ENCODE results near the gene ARL17A.
"Not testable (repeated sequence)": the region's sequence is repeated elsewhere in the genome, so short reads cannot be mapped to it uniquely, and the experiment has no call there.

DNA sequence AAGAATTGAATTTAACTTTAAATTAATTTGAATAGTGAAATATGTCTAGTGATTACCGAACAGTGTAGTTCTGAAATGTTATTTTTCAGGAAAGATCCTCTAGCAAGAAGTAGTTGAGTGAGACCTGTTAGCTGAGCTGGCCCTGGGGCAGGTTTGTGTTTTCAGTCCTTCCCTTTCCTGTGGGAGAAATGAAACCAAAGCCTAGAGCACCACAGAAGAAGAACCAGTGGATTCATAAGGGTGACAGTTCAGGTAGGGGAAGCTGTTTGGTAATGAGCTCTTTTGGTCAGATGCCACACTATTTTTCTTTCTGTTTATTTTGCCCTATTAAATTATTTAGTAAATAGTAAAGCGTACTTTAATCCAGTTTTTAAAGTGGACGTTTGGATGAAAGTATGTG is 37.6 kb upstream of the ARL17A start:
- TF ChIP-seq, protein P1, sequence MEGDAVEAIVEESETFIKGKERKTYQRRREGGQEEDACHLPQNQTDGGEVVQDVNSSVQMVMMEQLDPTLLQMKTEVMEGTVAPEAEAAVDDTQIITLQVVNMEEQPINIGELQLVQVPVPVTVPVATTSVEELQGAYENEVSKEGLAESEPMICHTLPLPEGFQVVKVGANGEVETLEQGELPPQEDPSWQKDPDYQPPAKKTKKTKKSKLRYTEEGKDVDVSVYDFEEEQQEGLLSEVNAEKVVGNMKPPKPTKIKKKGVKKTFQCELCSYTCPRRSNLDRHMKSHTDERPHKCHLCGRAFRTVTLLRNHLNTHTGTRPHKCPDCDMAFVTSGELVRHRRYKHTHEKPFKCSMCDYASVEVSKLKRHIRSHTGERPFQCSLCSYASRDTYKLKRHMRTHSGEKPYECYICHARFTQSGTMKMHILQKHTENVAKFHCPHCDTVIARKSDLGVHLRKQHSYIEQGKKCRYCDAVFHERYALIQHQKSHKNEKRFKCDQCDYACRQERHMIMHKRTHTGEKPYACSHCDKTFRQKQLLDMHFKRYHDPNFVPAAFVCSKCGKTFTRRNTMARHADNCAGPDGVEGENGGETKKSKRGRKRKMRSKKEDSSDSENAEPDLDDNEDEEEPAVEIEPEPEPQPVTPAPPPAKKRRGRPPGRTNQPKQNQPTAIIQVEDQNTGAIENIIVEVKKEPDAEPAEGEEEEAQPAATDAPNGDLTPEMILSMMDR (IDR thresholded peaks at IDR 0.05): not testable (repeated sequence)
- TF ChIP-seq POLR2A (IDR thresholded peaks at IDR 0.05; ENCODE audit: low read depth); POLR2AphosphoS5 (IDR thresholded peaks at IDR 0.05): not testable (repeated sequence)

Data from esophagus muscularis mucosa (tissue), 3 donors.